ENCODE data around the gene CEP131.

GRCh38 chr17:81241203-81241602, 18.4 kb upstream of the CEP131 start:
- no peak for TF ChIP-seq GABPA (IDR thresholded peaks at IDR 0.05; ENCODE audit: low read depth)
- no peak for TF ChIP-seq CTCF (IDR thresholded peaks at IDR 0.05; ENCODE audit: insufficient read depth, low read length)
- no peak for TF ChIP-seq REST (IDR thresholded peaks at IDR 0.05; ENCODE audit: insufficient replicate concordance, low read depth)
- no peak for TF ChIP-seq POLR2AphosphoS5 (IDR thresholded peaks at IDR 0.05; ENCODE audit: low read depth)
- no peak for TF ChIP-seq SPI1 (IDR thresholded peaks at IDR 0.05; ENCODE audit: borderline replicate concordance, low read depth)

All from HL-60 (cell line).